ENCODE measurements around the gene GRK5.

- no peak for TF ChIP-seq SUZ12 (IDR thresholded peaks at IDR 0.05)
- TF ChIP-seq FOXM1 (IDR thresholded peaks at IDR 0.05; ENCODE audit: borderline replicate concordance), result no peak
Observed at GRCh38 chr10:119289227-119289920, 82.0 kb downstream of the GRK5 start.

Data from HEK293T (cell line).